HG03342 (cell line): ENCODE data around the gene CHRD.

Source experiments
- ATAC-seq: cut with Tn5 transposase; IDR thresholded peaks from one replicate; pipeline ENCODE4 v1.9.1; 2021; ENCODE audit warnings: mild to moderate bottlenecking, moderate library complexity; ENCODE audit not compliant: unreplicated experiment

The CHRD gene

DNA sequence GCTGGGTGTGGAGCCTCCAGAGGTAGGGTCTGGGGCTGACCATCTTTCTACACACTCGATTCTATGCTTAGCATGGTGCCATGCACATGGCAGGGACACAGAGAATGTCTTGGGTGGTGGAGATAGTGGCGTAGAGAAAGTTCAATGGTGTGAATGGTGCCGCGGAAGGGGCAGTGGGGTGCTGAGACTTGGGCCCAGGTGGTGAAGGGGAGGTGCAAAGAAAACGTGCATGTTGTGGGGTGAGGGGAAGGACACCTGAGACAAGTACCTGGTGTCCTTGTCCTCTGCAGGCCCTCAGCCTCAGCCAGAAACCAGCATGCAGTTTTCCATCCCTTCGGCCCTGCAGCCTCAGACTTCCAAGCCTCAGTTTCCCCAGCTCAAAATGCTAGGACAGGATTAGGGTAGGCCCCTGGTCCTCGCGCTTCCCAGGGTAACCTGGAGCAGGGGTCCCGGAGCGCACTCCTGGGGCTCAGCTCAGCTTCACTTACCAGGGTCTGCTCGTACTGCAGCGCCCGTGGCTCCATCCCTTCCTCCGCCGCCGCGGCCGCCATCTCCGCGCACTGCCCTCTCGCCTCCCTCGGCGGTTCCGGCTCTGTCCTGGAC lies 18.8 kb upstream of the CHRD start:
- no peak for ATAC-seq

DNA sequence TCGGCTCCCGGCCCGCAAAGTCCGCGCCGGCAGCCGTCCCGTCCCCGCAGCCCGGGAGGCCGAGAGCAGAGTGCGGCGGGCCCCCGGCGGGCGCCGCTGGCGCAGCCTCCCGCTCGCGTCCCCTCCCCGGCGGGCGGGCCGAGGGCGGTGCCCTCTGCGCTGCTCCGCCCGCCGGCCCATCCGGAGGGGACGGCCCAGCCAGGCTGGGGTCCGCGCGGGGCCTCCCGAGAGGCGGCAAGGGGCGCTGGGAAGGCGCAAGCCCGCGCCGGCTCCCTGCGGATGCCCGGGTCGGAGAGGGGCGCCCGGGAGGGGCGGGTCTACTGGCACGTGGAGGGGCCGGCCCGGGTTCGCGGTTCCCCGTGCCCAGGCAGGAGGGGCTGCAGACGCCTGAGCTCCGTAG lies 18.3 kb upstream of the CHRD start, which contains the start of the genes CLCN2 and POLR2H:
Gene CLCN2 (minus strand): TSS at position 74 of the 400 bp plus-strand sequence. CDS start 126 bp downstream, outside the sequence.
Gene POLR2H (plus strand): TSS at position 179 of the 400 bp plus-strand sequence. CDS start 1,783 bp downstream, outside the sequence.
- peak; percentile 30 for ATAC-seq

DNA sequence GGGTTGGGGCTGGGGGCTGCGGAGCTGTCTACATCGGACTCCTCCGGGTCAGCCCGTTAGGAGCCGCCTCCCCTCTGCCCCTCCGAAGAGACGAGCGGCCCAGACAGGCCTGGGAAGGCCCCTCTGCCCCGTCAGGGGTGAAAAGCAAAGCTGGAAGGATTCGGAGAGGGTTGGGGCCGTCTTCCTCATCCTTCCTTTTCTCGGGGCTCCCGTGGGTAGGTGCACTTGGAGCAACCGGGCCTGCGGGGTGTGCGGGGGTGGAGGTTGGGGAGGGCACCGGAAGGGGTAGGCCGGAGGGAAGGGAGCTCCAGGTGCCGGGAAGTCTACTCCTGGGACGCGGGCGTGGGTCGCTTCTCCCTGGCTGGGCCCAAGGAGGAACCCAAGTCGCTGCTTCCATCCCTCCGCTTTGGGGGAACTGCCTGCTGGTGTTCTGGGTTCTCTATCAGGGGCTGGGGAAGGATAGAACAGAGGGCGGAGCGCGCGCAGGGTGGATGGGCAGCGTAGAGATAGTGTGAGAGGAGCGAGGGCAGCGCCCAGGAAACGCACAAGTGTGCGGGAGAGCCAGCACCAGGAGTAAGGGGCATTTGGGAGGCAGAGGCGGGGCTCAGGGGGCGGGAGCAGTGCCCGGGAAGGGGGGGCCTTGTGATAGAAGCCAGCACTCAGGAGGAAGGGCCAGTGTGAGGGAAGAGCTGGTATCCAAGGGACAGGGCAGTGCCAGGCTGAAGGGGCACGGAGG lies 17.8 kb upstream of the CHRD start:
- ATAC-seq: peak; percentile 4

DNA sequence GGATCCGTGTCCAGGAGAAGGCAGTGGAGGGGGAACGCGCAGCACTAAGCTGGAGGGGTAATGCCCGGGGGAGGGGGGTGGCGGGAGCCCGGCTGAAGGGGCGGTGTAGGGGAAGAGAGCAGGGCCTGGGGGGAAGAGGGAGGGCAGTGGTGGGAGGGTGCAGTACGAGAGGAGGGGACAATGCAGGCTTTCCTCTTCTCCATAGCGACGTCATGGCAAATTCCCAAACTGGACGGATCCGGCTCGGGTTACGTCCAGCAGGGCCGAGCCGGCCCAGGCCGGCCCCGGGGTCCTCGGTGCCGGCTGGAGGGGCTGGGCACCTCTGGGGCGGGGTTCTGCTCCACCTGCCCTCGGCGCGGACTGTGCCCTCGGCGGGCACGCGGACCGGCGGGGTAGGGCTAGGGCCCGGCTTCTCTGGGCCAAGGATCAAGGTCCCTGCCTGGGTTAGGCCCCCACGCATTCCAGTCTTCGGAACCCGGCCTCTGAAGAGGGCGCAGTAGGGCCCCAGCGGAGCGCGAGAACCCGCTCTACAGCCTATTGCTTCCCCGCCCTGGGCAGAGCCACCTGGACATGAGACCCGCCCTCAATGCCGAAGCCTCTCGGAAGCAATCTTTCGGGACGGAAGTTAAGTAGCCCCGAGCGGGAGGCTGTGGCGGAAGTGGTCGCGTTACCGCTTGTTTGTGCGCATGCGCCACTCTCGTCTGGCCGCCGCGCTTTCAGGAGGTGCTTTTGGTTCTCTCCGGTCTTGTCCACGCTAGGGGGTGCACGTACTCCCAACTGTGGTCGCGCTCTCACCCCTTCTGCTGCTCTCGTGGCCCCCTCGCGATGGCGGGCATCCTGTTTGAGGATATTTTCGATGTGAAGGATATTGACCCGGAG lies 16.9 kb upstream of the CHRD start:
- peak; percentile 87 for ATAC-seq

DNA sequence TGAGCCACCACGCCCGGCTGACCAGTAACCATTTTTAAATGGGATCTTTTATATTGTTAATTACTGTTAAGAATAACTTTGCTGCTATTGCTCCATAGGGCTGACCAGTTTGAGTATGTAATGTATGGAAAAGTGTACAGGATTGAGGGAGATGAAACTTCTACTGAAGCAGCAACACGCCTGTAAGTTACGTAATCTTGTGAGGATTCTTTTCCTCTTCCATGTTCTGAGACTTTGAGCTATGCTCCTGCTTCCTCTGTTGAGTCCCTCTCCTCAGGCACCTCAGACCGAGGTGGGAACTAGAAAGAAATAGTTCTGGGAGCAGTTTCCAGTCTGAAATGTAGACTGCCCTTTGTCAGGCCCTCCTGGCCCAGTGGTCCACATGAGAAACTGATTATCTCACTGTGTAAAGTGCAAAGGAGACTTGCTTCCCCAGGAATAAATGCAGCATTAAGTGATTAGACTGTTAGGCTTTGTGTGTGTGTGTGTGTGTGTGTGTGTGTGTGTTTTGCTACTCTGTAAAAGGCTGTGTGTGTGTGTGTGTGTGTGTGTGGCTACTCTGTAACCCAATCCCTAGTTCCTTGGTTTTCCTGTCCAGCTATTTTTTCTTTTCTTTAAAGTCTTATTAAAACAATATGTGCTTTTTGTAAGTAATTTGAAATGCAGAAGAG lies 13.1 kb upstream of the CHRD start:
- no peak for ATAC-seq

DNA sequence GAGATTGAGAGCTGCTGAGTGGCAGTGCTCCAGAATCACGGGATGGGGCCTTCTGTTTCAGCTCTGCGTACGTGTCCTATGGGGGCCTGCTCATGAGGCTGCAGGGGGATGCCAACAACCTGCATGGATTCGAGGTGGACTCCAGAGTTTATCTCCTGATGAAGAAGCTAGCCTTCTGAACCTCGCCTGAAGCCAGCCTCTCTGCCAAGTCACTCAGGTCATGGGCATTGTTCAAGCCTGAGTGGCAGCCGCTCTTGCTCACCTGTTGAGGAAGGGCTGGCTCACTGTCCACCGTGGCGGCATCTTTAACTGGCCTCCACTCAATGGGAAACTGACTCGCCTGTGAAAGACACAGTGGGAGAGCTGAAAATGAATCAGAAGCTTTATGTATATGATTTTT lies 11.7 kb upstream of the CHRD start:
- no peak for ATAC-seq

DNA sequence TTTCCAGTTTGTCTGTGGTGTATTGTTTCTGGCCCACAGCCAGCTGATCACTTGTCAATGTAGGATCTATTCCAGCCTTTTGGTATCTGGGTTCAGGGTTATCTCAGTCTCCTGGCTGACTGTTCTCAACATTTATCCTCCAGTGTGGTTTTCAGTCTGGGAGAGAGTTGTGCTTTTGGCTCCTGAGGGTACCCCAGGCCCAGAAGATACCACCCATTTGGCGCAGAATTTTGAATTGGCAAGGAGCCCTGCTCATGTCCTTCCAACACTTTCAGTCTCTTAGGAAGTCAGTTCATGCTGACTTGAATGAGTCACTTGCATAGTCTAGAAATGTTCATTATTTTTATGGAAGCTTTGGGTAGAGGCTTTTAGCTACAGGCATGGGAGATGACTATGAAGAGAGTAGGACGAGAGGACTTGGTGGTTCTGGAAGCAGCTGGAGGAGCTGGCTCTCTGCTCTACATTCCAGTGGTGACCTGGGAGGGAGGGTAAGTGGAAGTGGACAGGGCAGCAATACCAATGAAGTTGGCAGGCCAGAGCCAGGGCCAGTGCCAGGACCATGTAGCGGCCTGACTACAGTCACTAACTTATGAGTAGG lies 11.2 kb upstream of the CHRD start:
- no peak for ATAC-seq

DNA sequence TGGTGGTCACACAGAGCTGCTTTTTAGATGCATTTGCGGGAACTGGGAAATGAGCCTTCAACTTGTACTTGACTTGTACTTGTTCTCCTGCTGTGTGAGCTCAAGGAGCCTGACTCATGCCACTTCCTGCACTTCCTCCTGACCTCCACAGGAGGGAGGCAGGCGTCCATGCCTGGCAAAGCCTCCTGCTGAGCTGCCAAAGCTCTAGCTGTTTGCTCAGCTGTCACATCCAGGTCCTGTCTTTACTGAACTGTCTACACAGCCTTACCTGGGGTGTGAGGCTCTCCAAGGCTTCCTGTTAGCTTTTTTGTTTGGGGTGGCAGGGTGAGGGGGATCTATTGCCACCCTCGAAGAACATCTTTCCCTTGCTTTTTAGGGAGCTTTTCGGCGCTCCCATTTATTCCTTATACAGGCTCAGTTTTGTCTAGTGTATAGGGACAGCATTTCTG lies 8.3 kb upstream of the CHRD start:
- peak; percentile 79 for ATAC-seq

DNA sequence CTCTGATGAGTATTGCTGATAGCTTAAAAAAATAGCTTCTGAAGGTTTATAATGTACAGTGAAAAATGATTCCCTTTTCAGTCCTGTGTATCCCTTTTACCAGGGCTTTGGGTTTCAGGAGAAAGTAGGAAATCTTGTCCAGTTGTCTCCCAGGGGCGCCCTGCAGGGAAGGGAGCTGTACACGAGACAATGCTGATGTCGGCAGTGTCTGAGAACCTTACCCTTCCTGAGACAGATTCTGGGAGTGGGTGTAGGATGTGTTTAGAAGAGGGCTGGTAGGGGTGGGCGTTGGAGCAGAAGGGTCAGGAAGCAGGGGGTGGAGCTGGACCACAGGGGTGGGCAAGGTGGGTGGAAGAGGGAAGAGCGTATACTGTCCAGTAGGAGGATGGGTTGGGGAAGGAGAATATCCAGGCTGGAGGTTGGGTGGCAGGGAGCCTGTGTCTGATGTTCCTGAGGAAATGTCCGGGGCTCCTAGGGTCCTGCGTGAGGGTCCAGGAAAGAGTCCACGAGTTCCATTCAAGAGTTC lies 7.5 kb upstream of the CHRD start:
- ATAC-seq: no peak

DNA sequence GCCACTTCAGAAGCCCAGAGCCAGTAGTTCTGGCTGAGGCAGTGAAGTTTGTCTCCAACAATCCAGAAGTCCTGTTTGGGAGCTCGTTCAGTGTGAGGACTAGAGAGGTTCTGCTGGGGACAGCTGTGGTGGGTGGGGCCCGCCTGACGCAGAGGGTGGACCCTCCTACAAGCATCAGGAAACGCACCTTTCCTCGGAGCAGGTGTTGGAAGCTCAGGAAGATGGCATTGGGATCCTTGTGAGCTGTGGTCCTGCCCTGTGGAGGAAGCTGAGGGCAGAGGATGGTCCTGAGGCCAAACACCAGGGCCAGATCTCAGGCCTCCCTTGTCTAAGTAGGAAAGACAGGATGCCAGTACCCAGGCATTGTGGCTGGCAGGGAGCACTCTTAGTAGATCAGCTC lies 6.9 kb upstream of the CHRD start:
- no peak for ATAC-seq

DNA sequence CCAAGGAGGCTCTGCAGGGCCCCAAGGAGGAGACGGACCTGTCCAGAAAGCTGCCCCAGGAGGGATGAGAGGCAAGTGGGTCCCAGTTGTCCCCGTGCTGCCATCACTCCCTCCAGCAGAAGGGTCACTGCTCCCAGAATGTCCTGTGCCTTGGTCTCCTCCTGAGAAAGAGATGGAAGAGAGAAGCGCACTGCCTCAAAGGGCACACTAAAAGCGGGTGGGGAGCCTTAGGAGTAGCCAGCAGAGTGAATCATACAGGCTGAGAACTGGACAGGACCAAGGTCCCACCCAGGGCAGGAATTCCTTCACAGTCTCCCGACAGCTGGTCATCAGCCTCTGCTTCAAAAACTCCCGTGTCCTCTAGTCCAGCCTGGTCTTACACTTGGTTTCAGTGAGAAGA lies 6.4 kb upstream of the CHRD start:
- no peak for ATAC-seq

DNA sequence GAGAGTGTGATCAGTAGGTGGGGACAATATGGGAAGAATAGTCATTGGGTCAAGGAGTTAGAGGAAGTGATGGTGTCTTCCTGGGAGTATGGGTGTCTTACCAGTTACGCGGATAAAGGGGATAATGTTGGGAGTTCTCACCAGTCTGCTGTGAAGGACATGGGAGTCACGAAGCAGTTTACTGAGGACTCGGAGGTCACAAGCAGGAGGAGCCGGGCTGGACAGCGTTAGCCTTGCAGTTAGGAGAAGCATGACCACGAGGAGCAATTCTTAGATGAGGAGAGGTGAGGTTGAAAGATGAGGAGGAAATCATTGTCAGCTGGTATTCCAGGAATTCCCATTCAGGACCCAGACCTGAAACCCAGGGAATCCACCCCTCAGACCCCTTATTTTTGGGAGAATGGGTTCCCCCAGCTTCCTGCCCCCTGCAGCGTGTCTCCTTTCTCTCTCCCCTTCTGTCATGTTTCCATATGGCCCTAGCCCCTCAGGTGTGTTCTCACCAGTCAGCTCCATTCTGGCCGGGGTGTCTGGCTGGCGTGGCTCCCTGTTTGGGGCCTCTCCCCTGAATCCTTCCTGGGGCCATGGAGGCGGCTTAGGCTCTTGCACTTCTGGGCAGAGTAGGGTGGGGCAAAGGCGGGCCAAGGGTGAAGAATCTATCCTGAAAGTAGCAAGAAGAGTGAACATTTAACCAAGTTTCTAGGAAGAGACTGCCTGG lies 4.0 kb upstream of the CHRD start:
- ATAC-seq: no peak

DNA sequence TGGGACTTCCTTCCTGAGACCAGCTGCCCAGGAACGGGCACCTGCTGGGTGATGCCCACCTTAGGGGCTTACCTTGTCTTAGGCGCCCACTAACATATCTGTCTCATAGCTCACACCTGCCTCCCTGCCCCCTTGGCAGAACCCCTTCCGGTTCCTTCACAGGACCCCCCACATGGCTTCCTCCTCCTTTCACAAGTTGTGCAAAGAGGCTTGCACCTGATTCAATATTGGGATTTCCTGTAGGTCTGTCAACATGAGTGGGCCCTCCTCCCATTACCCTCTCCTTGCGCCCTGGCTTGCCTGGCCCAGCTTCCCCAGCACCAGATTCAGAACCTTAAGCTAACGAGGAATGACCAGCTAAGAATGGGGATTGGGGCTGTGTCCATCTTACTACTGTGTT lies 2.5 kb upstream of the CHRD start:
- no peak for ATAC-seq

DNA sequence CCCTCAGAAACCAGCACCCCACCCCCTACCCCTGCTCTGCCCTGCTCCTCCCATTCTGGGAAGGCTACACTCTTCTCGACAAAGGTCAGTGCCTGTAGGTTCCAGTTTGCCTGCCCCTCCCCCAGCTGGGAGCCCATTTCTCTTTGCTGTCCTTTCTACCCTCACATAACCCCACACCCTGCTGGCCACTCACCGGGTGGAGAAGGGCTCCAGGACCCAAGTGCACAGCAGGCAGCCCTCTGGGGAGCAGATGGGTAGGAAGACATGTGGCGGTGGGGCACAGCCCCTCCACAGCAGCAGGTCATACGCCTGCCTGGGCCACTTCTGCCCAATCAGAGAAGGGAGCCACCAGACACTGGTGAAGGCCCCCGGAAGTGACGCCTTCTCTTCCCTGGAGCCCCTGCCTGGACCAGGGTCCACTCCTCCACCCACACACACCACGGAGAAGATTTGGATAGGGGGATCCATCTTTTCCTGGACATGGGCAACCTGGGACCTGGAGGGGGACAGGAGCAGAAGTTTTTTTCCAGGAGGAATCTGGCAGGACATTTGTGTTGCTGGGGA lies 1.9 kb upstream of the CHRD start, which contains the start of gene THPO:
Gene THPO (minus strand): TSS at position 326 of the 564 bp plus-strand sequence. CDS start 1,948 bp downstream, outside the sequence.
- ATAC-seq: no peak

DNA sequence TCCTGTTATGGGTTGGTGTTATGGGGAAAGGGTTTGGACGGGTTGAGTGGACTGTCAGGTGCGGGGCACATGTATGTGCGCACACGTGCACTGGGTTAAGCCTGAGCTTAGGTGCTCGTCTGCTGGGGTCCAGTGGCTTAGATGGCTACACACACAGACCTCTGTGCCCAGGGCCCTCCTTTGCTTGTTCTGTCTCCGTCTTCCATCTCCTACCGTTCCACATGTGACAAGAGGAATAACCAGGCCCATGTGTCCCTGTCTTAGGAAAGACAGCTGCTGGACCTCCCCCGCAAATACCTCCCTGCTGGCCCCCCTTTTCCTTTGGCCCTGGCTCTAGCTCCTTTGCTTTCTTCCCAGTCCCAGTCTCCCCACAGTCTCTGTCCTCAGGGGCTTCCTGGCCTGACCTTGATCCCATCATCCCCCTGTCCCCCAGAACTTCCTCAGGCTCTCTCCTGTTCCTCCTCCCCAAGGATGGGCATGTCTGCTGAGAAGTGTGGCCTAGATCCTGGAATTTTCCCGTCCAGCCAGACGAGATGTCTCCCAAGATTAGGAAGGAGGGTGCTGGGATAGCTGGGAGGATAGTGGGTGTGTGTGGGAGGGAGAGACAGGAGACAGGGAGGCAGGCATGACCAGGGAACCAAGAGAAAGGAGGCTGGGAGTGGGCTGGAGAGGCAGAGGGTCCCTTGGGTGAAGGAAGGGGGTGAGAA lies 1.1 kb upstream of the CHRD start:
- ATAC-seq: no peak

DNA sequence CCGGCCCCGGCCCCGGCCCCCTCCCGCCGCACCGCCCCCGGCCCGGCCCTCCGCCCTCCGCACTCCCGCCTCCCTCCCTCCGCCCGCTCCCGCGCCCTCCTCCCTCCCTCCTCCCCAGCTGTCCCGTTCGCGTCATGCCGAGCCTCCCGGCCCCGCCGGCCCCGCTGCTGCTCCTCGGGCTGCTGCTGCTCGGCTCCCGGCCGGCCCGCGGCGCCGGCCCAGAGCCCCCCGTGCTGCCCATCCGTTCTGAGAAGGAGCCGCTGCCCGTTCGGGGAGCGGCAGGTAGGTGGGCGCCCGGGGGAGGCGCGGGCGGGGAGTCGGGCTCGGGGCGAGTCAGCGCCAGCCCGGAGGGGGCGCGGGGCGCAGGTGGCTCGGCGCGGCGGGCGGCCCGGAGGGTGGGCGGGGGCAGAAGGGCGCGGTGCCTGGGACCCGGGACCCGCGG lies 352 bp downstream of the CHRD start:
- ATAC-seq: no peak

DNA sequence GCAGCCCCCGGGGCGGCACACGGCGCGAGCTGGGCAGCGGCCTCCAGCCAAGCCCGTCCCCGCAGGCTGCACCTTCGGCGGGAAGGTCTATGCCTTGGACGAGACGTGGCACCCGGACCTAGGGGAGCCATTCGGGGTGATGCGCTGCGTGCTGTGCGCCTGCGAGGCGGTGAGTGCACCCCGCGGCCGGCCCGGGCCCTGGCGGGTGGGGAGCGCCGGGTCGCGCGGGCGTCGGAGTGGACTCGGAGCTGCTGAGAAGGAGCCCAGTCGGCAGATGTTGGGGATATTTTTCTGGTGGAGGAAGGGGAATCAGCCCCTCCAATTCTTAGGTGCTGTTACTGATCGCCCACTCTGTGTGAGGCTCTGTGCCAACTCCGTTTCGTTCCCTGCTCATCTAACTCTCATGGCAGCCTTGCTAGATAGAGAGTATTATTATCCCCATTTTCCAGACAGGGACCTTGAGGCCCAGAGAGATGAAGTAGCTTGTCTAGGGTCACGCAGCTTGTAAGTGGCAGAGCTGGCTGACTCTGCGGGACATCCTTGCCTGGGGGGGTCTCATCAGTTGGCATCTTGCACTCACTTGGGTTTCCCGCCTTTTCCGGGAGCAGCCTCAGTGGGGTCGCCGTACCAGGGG lies 890 bp downstream of the CHRD start:
- ATAC-seq: no peak
